HEK293 (cell line): ENCODE data around the gene CHIT1.
A peak's percentile ranks its signal among the peaks of the same experiment; 100 is the strongest.

Experiments used
- CTCF ChIP-seq: fragments of 450-650 bp; formaldehyde crosslinking; IDR thresholded peaks from 2 replicates; pipeline ENCODE4 v1.5.1; 2016; ENCODE audit warnings: missing biosample characterization, missing genetic modification characterization
- EGR2 ChIP-seq: fragments of 450-650 bp; formaldehyde crosslinking; IDR thresholded peaks from 2 replicates; pipeline ENCODE4 v1.5.1; 2016; ENCODE audit warnings: low read depth, missing biosample characterization, missing genetic modification characterization
- GLIS2 ChIP-seq: fragments of 450-650 bp; formaldehyde crosslinking; IDR thresholded peaks from 2 replicates; pipeline ENCODE4 v1.5.1; 2016; ENCODE audit warnings: missing biosample characterization, missing genetic modification characterization
- OVOL3 ChIP-seq: fragments of 450-650 bp; formaldehyde crosslinking; IDR thresholded peaks from 2 replicates; pipeline ENCODE4 v1.5.1; 2016; ENCODE audit warnings: missing biosample characterization, missing genetic modification characterization
- PRDM1 ChIP-seq: fragments of 450-650 bp; formaldehyde crosslinking; IDR thresholded peaks from 2 replicates; pipeline ENCODE4; 2016; ENCODE audit warnings: missing biosample characterization, missing genetic modification characterization
- SP7 ChIP-seq: fragments of 450-650 bp; formaldehyde crosslinking; IDR thresholded peaks from 2 replicates; pipeline ENCODE4 v1.5.1; 2016; ENCODE audit warnings: missing biosample characterization, missing genetic modification characterization
- TRIM28 ChIP-seq: IDR thresholded peaks from 2 replicates; pipeline ENCODE4 v1.6.1; 2011; ENCODE audit warnings: low read length, control low read depth, borderline replicate concordance
- ZBTB21 ChIP-seq: fragments of 450-650 bp; formaldehyde crosslinking; IDR thresholded peaks from 2 replicates; pipeline ENCODE4 v1.5.1; 2017; ENCODE audit warnings: missing biosample characterization, missing genetic modification characterization
- ZNF132 ChIP-seq: fragments of 450-650 bp; formaldehyde crosslinking; IDR thresholded peaks from 2 replicates; pipeline ENCODE4 v1.5.1; 2017; ENCODE audit warnings: missing biosample characterization, missing genetic modification characterization, borderline replicate concordance
- ZNF169 ChIP-seq: fragments of 450-650 bp; formaldehyde crosslinking; IDR thresholded peaks from 2 replicates; pipeline ENCODE4 v1.5.1; 2016; ENCODE audit warnings: missing biosample characterization, missing genetic modification characterization
- ZNF324 ChIP-seq: fragments of 450-650 bp; formaldehyde crosslinking; IDR thresholded peaks from 2 replicates; pipeline ENCODE4 v1.5.1; 2016; ENCODE audit warnings: missing biosample characterization, missing genetic modification characterization
- ZNF426 ChIP-seq: fragments of 450-650 bp; formaldehyde crosslinking; IDR thresholded peaks from 2 replicates; pipeline ENCODE4 v1.5.1; 2017; ENCODE audit warnings: missing biosample characterization, missing genetic modification characterization, mild to moderate bottlenecking, inconsistent platforms, moderate library complexity
- ZNF558 ChIP-seq: fragments of 450-650 bp; formaldehyde crosslinking; IDR thresholded peaks from 2 replicates; pipeline ENCODE4 v1.5.1; 2016; ENCODE audit warnings: missing biosample characterization, missing genetic modification characterization
- ZNF571 ChIP-seq: fragments of 450-650 bp; formaldehyde crosslinking; IDR thresholded peaks from 2 replicates; pipeline ENCODE4 v1.5.0; 2017; ENCODE audit warnings: missing biosample characterization, missing genetic modification characterization
- ZNF596 ChIP-seq: fragments of 450-650 bp; IDR thresholded peaks from 2 replicates; pipeline ENCODE4 v1.5.0; 2018; ENCODE audit warnings: missing biosample characterization, mild to moderate bottlenecking, missing genetic modification characterization, moderate library complexity
- ZNF621 ChIP-seq: fragments of 450-650 bp; formaldehyde crosslinking; IDR thresholded peaks from 2 replicates; pipeline ENCODE4 v1.5.1; 2017; ENCODE audit warnings: missing biosample characterization, missing genetic modification characterization
- ZNF658 ChIP-seq: fragments of 450-650 bp; formaldehyde crosslinking; IDR thresholded peaks from 2 replicates; pipeline ENCODE4; 2016; ENCODE audit warnings: missing biosample characterization, missing genetic modification characterization
- ZNF660 ChIP-seq: fragments of 450-650 bp; IDR thresholded peaks from 2 replicates; pipeline ENCODE4 v1.5.1; 2018; ENCODE audit warnings: missing biosample characterization, mild to moderate bottlenecking, missing genetic modification characterization
- ZNF701 ChIP-seq: fragments of 450-650 bp; formaldehyde crosslinking; IDR thresholded peaks from 2 replicates; pipeline ENCODE4 v1.5.1; 2016; ENCODE audit warnings: missing biosample characterization, missing genetic modification characterization
- ZNF837 ChIP-seq: fragments of 450-650 bp; formaldehyde crosslinking; IDR thresholded peaks from 2 replicates; pipeline ENCODE4 v1.5.1; 2016; ENCODE audit warnings: missing biosample characterization, missing genetic modification characterization
- ZXDB ChIP-seq: fragments of 450-650 bp; formaldehyde crosslinking; IDR thresholded peaks from 2 replicates; pipeline ENCODE4 v1.5.1; 2016; ENCODE audit warnings: missing biosample characterization, missing genetic modification characterization
- TF ChIP-seq, protein P1 (sequence below): fragments of 450-650 bp; formaldehyde crosslinking; IDR thresholded peaks from 2 replicates; pipeline ENCODE4 v1.5.1; 2016; ENCODE audit warnings: missing biosample characterization, missing genetic modification characterization
- TF ChIP-seq, protein P2 (sequence below): fragments of 450-650 bp; formaldehyde crosslinking; IDR thresholded peaks from 2 replicates; pipeline ENCODE4 v1.5.1; 2017; ENCODE audit warnings: missing biosample characterization, mild to moderate bottlenecking, missing genetic modification characterization, moderate library complexity
- TF ChIP-seq, protein P3 (sequence below): fragments of 450-650 bp; formaldehyde crosslinking; IDR thresholded peaks from 2 replicates; pipeline ENCODE4 v1.5.1; 2016; ENCODE audit warnings: missing biosample characterization, missing genetic modification characterization
- TF ChIP-seq, protein P4 (sequence below): fragments of 450-650 bp; formaldehyde crosslinking; IDR thresholded peaks from 2 replicates; pipeline ENCODE4 v1.5.1; 2017; ENCODE audit warnings: missing biosample characterization, missing genetic modification characterization
- TF ChIP-seq, protein P5 (sequence below): fragments of 450-650 bp; formaldehyde crosslinking; IDR thresholded peaks from 2 replicates; pipeline ENCODE4; 2016; ENCODE audit warnings: missing biosample characterization, missing genetic modification characterization
- TF ChIP-seq, protein P6 (sequence below): fragments of 450-650 bp; formaldehyde crosslinking; IDR thresholded peaks from 2 replicates; pipeline ENCODE4 v1.5.1; 2016; ENCODE audit warnings: missing biosample characterization, missing genetic modification characterization

The CHIT1 gene

GRCh38 chr1:203267347-203267846, 37.9 kb upstream of the CHIT1 start (continued):
- TF ChIP-seq, protein P1, sequence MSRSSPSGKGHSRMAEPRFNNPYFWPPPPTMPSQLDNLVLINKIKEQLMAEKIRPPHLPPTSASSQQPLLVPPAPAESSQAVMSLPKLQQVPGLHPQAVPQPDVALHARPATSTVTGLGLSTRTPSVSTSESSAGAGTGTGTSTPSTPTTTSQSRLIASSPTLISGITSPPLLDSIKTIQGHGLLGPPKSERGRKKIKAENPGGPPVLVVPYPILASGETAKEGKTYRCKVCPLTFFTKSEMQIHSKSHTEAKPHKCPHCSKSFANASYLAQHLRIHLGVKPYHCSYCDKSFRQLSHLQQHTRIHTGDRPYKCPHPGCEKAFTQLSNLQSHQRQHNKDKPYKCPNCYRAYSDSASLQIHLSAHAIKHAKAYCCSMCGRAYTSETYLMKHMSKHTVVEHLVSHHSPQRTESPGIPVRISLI (tag by site-specific recombination) = no peak
- TF ChIP-seq ZXDB = no peak
- peak; percentile 62 for TF ChIP-seq PRDM1 (tag by site-specific recombination)
- TF ChIP-seq ZNF132 (tag by site-specific recombination) = no peak
- peak; percentile 63 for TF ChIP-seq TRIM28
- TF ChIP-seq, protein P2, sequence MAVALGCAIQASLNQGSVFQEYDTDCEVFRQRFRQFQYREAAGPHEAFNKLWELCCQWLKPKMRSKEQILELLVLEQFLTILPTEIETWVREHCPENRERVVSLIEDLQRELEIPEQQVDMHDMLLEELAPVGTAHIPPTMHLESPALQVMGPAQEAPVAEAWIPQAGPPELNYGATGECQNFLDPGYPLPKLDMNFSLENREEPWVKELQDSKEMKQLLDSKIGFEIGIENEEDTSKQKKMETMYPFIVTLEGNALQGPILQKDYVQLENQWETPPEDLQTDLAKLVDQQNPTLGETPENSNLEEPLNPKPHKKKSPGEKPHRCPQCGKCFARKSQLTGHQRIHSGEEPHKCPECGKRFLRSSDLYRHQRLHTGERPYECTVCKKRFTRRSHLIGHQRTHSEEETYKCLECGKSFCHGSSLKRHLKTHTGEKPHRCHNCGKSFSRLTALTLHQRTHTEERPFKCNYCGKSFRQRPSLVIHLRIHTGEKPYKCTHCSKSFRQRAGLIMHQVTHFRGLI = no peak
- peak; percentile 37; the same call in 1 of the 2 replicates for TF ChIP-seq SP7 (tag by site-specific recombination)
- TF ChIP-seq EGR2 (tag by site-specific recombination) = no peak
- no peak for TF ChIP-seq ZNF837 (tag by site-specific recombination)
- no peak for TF ChIP-seq ZBTB21
- TF ChIP-seq CTCF (tag by site-specific recombination) = peak; percentile 72
- no peak for TF ChIP-seq ZNF596
- no peak for TF ChIP-seq ZNF658 (tag by site-specific recombination)
- TF ChIP-seq, protein P3, sequence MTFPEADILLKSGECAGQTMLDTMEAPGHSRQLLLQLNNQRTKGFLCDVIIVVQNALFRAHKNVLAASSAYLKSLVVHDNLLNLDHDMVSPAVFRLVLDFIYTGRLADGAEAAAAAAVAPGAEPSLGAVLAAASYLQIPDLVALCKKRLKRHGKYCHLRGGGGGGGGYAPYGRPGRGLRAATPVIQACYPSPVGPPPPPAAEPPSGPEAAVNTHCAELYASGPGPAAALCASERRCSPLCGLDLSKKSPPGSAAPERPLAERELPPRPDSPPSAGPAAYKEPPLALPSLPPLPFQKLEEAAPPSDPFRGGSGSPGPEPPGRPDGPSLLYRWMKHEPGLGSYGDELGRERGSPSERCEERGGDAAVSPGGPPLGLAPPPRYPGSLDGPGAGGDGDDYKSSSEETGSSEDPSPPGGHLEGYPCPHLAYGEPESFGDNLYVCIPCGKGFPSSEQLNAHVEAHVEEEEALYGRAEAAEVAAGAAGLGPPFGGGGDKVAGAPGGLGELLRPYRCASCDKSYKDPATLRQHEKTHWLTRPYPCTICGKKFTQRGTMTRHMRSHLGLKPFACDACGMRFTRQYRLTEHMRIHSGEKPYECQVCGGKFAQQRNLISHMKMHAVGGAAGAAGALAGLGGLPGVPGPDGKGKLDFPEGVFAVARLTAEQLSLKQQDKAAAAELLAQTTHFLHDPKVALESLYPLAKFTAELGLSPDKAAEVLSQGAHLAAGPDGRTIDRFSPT (tag by site-specific recombination) = peak; percentile 49; the same call in 1 of the 2 replicates
- TF ChIP-seq, protein P4, sequence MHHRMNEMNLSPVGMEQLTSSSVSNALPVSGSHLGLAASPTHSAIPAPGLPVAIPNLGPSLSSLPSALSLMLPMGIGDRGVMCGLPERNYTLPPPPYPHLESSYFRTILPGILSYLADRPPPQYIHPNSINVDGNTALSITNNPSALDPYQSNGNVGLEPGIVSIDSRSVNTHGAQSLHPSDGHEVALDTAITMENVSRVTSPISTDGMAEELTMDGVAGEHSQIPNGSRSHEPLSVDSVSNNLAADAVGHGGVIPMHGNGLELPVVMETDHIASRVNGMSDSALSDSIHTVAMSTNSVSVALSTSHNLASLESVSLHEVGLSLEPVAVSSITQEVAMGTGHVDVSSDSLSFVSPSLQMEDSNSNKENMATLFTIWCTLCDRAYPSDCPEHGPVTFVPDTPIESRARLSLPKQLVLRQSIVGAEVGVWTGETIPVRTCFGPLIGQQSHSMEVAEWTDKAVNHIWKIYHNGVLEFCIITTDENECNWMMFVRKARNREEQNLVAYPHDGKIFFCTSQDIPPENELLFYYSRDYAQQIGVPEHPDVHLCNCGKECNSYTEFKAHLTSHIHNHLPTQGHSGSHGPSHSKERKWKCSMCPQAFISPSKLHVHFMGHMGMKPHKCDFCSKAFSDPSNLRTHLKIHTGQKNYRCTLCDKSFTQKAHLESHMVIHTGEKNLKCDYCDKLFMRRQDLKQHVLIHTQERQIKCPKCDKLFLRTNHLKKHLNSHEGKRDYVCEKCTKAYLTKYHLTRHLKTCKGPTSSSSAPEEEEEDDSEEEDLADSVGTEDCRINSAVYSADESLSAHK (tag by site-specific recombination) = no peak
- no peak for TF ChIP-seq ZNF571 (tag by site-specific recombination)
- TF ChIP-seq ZNF169 (tag by site-specific recombination) = no peak
- TF ChIP-seq, protein P5, sequence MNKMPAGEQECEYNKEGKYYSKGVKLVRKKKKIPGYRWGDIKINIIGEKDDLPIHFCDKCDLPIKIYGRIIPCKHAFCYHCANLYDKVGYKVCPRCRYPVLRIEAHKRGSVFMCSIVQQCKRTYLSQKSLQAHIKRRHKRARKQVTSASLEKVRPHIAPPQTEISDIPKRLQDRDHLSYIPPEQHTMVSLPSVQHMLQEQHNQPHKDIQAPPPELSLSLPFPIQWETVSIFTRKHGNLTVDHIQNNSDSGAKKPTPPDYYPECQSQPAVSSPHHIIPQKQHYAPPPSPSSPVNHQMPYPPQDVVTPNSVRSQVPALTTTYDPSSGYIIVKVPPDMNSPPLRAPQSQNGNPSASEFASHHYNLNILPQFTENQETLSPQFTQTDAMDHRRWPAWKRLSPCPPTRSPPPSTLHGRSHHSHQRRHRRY (tag by site-specific recombination) = no peak
- TF ChIP-seq ZNF660 (tag by site-specific recombination) = peak; percentile 86
- no peak for TF ChIP-seq ZNF701
- no peak for TF ChIP-seq OVOL3 (tag by site-specific recombination)
- no peak for TF ChIP-seq ZNF621 (tag by site-specific recombination)
- TF ChIP-seq, protein P6, sequence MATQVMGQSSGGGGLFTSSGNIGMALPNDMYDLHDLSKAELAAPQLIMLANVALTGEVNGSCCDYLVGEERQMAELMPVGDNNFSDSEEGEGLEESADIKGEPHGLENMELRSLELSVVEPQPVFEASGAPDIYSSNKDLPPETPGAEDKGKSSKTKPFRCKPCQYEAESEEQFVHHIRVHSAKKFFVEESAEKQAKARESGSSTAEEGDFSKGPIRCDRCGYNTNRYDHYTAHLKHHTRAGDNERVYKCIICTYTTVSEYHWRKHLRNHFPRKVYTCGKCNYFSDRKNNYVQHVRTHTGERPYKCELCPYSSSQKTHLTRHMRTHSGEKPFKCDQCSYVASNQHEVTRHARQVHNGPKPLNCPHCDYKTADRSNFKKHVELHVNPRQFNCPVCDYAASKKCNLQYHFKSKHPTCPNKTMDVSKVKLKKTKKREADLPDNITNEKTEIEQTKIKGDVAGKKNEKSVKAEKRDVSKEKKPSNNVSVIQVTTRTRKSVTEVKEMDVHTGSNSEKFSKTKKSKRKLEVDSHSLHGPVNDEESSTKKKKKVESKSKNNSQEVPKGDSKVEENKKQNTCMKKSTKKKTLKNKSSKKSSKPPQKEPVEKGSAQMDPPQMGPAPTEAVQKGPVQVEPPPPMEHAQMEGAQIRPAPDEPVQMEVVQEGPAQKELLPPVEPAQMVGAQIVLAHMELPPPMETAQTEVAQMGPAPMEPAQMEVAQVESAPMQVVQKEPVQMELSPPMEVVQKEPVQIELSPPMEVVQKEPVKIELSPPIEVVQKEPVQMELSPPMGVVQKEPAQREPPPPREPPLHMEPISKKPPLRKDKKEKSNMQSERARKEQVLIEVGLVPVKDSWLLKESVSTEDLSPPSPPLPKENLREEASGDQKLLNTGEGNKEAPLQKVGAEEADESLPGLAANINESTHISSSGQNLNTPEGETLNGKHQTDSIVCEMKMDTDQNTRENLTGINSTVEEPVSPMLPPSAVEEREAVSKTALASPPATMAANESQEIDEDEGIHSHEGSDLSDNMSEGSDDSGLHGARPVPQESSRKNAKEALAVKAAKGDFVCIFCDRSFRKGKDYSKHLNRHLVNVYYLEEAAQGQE (tag by site-specific recombination) = no peak
- TF ChIP-seq ZNF324 (tag by site-specific recombination) = 0 out of 2 replicates have a peak, but pooled peaks have one; percentile 29
- no peak for TF ChIP-seq GLIS2
- TF ChIP-seq ZNF426 (tag by site-specific recombination) = no peak
- TF ChIP-seq ZNF558 (tag by site-specific recombination) = 0 out of 2 replicates have a peak, but pooled peaks have one; percentile 30
